HG02623 (cell line): ENCODE data around the gene TSPAN1.

Experiments used
- ATAC-seq: cut with Tn5 transposase; IDR thresholded peaks from one replicate; pipeline ENCODE4 v1.9.1; 2021; ENCODE audit warnings: moderate library complexity; ENCODE audit not compliant: unreplicated experiment

Gene TSPAN1

GRCh38 chr1:46159516-46159915 lies 15.4 kb upstream of the TSPAN1 start:
- ATAC-seq = no peak

- no peak for ATAC-seq
These were observed 14.7 kb upstream of the TSPAN1 start for GRCh38 chr1:46160212-46160611.

GRCh38 chr1:46166521-46167462 lies 8.1 kb upstream of the TSPAN1 start:
- ATAC-seq = no peak

DNA sequence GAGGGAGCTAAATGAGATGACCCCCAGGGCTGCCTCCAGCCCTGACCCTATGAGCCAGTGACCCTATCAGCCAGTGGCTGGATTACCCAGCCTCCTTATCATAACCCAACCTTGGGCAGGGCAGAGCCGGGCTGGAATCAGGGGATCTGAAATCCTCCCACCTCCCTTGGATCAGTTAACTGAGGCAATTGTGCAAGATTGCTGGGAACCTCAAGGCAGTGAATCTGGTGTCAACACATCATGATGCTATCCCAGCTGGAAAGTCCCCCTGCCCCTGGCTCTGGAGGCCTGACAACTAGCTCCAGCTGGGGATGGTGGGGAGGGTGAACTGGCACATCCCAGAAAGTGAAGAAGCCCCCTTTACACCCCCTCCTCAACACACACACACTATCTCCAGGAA lies 6.4 kb upstream of the TSPAN1 start:
- ATAC-seq = no peak

DNA sequence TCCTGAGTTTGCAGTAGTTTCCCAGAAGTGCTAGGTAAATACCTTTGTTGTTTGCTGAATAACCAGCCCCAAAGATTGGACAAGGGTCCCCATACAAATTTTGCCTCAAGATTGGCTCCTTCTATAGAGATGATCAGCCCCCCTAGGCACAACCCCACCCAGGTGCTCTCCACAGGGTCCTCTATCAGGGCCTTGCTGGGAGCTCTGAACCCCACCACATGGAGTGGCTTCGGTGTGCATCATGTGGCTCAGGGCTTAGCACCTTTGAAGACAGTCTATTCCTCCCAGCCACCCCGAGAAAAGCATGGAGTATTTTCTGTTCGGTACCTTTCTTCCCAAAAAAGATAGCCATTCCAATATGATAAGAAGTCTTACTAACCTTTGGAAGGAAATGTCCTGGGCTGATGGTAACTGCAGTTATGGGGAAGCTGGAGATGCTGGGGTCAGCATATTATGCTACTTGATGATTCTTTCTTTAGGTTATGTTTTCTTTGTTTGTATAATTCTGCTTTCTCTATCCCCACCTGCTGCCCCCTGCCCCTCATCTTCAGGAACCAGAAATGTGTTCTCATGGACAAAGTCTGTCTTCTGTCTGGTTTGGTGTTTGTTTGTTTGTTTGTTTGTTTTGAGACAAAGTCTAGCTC lies 5.0 kb upstream of the TSPAN1 start:
- no peak for ATAC-seq

- ATAC-seq = no peak
These were observed 3.5 kb upstream of the TSPAN1 start for GRCh38 chr1:46171351-46171750.

GRCh38 chr1:46171871-46172270 lies 3.0 kb upstream of the TSPAN1 start:
- ATAC-seq = no peak

- no peak for ATAC-seq
These were observed 2.6 kb upstream of the TSPAN1 start for GRCh38 chr1:46172321-46172720.

DNA sequence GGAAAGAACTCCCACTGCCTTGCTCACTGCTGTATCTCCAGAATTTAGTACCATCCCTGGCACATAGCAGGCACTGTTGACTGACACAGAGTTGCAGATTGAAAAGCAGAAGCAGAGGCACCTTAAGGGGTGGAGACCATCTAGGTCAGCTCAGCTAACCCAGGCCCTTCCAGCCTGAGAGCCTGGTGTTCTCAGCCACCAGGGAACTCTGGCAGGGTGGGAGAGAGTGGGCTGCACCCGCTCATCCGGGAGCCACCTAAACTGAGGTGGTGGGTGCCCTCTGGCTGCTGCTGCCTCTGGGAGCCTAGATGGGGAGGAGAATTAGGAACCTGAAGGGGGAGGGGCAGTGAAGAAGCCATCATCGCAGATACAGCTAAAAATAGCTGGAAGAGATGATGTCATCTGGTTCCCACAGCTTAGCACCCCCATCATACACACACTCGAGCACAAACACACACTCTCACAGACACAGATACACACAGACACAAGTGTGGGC lies 1.5 kb upstream of the TSPAN1 start:
- ATAC-seq = no peak

- ATAC-seq = no peak
These were observed 356 bp downstream of the TSPAN1 start for GRCh38 chr1:46175243-46175642.

DNA sequence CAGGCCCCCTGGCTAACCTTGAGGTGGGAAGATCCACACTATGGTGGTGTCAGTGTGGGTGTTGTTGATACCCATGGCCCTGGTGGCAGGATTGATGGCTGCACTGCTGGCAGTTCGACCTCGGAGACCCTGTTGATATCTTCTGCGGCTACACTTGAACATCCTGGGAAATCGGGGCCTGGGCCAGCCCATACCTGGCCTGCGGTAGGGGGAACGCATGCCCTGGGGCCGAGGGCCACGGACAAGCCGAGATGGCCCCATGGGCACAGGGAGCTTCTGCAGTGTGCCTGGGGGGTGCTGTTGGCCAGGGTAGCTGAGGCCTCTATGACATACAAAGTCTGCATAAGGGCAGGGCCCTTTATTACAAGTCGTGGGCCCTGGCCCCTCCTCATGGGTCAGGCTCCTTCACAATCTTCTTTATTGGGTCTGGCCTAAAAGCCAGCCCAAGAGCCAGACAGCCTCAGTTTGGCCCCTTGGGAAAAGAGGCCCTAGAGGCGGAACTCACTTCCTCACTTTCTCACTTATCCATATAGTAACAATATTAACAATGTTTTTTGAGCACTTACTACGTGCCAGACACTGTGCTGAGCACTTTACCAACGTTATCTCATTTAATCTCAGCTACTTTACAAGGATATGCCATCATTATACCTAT lies 1.5 kb downstream of the TSPAN1 start, which contains the start of gene P3R3URF:
Gene P3R3URF (minus strand): TSS at position 278 of the 655 bp plus-strand sequence. CDS start 17 bp downstream, at position 261.
- ATAC-seq = no peak

DNA sequence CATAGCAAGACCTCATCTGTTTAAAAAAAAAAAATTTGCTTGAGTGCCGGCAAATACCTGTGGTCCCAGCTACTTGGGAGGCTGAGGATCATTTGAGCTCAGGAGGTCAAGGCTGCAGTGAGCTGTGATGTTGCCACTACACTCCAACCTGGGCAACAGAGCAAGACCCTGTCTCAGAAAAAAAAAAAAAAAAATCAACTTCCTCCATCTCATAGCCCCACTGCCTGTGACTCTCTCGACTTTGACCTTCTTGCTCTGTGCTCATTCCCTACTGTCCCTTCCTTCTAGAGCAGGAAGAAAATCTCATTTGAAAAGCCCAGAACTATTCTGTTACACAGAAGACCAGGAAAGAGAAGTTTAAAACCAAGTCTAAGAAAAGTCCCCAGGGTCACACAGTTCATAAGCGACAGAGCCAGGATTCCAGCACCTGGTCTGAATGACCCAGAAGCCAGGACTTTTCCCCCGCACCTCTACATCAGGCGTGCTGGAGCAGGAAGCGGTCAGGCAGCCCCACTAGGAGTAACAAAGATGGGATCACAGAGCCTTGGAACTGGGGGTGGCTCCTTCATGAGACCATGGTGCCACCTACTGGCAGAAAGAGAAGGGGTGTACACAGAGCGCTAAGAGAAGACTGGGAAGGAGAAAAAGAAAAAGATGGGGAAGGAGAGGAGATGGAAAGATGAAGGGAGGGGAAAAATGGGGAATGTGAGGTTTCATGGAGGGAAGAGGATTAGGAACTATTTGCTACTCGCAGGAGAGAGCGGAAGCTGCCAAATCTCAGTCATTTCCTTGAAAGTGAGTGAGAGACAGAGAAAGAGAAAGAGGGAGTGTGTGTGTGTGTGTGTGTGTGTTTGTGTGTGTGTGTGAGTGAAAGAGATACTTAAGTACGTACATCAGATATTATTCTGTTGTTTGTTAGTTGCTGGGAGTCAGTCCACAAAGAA lies 4.5 kb downstream of the TSPAN1 start:
- ATAC-seq = peak; percentile 58

- no peak for ATAC-seq
These were observed 5.3 kb downstream of the TSPAN1 start for GRCh38 chr1:46180082-46180616.

GRCh38 chr1:46181343-46182260 lies 6.7 kb downstream of the TSPAN1 start:
- ATAC-seq = no peak

DNA sequence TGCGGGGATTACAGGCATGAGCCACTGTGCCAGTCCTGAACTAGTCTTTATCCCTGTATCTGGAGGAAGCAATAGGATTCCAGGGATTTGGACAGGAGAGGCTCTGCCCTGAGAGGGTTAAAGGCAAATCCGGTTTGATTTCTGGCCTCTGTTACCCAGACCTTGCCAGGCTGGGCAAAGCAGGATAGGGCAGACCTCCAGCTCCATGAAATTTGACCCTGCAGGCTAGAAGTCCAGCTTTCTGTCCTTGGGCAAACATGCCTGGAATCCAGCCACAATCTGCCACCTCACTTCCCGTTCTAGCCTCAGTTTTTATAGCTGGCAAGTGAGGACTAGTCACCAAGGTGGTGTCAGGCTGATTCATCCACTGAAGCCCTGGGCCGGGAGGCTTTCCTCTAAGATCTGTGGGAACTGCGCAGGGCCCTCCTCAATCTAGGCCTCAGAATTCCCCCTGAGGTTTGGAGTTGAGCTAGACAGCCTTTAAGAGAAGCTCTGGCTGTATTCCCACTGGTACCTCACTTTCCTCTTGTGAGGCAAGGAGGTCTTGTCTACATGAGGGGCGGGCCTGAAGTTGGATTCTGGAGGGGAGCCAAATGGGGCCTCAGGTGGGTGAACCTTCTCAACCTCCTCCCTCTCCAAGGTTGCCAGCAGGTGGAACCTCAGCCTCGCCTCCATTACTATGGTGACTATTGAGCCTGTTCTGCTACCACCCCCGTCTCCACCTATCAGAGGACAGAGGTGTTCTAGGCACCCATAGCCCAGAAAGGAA lies 8.4 kb downstream of the TSPAN1 start:
- no peak for ATAC-seq

GRCh38 chr1:46183926-46184557 lies 9.2 kb downstream of the TSPAN1 start:
- ATAC-seq = no peak

DNA sequence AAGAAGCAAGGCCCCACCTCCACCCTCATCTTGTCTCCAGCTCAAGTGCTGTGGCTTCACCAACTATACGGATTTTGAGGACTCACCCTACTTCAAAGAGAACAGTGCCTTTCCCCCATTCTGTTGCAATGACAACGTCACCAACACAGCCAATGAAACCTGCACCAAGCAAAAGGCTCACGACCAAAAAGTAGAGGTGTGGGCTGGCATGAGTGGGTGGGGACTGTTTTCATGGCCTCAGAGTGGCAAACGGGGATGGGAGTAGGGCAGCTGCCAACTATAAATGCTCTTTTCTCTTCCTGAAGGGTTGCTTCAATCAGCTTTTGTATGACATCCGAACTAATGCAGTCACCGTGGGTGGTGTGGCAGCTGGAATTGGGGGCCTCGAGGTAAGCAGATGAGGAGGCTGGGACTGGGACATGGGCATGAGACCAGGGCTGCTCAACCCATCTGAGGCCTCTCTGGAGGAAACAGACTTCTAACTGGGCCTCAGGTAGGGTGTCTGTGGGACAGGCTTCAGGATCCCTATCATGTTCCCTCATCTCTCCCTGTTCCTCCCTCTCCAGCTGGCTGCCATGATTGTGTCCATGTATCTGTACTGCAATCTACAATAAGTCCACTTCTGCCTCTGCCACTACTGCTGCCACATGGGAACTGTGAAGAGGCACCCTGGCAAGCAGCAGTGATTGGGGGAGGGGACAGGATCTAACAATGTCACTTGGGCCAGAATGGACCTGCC lies 10.2 kb downstream of the TSPAN1 start:
- no peak for ATAC-seq
